Endothelial cell of umbilical vein (primary cell): Measurements from ENCODE around the gene XIRP2.

Source experiments
- EZH2 ChIP-seq: IDR thresholded peaks from 2 replicates; pipeline ENCODE4 v1.6.1; 2012; ENCODE audit warnings: borderline replicate concordance, low read depth, mild to moderate bottlenecking, moderate library complexity, low read length, inconsistent platforms; ENCODE audit not compliant: severe bottlenecking
- FOS ChIP-seq: IDR thresholded peaks from 2 replicates; pipeline ENCODE4 v1.6.1; 2011; ENCODE audit warnings: mild to moderate bottlenecking, low read length, moderate library complexity, borderline replicate concordance; ENCODE audit not compliant: insufficient read depth
- JUN ChIP-seq: IDR thresholded peaks from 2 replicates; pipeline ENCODE4 v1.6.1; 2011; ENCODE audit warnings: borderline replicate concordance, low read depth; ENCODE audit not compliant: insufficient read length, insufficient read depth
- POLR2A ChIP-seq: IDR thresholded peaks from 2 replicates; pipeline ENCODE4 v1.6.1; 2012; ENCODE audit warnings: low read depth, mild to moderate bottlenecking, control low read depth, low read length
- POLR2AphosphoS5 ChIP-seq: IDR thresholded peaks from 2 replicates; pipeline ENCODE4 v1.6.1; 2012; ENCODE audit warnings: low read depth, mild to moderate bottlenecking, control low read depth, low read length, moderate library complexity; ENCODE audit not compliant: insufficient read depth
- TF ChIP-seq, protein P1 (sequence below), 2 donors: IDR thresholded peaks; 1 replicate in 1 of 2; 2 replicates in 1 of 2; pipeline ENCODE4 v1.5.1; 2011; ENCODE audit warnings: low read length in 2 of 2, mild to moderate bottlenecking in 2 of 2, moderate library complexity in 2 of 2, control low read depth in 1 of 2, inconsistent platforms in 1 of 2, low read depth in 1 of 2; ENCODE audit not compliant: insufficient read depth in 1 of 2; ENCODE audit errors: extremely low read depth in 1 of 2
- TF ChIP-seq, protein P2 (sequence below): IDR thresholded peaks from 2 replicates; pipeline ENCODE4 v1.6.1; 2011; ENCODE audit not compliant: insufficient read depth, insufficient read length

DNA sequence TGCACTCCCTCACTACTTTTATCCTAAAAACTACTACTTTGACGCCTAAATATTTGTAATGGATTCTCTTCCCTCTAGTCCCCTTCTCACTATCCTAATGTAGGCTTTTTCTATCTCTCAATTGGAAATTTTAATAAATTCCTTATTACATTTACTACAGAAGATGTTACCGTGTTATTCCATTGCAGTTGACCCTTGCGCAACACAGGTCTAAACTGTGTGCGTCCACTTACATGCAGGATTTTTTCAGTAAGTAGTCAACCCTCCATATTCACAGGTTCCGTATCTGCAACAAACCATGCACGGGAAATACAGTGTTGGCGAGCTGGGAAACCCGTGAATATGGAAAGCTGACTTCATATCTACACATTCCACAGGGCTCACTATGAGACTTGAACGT is 239.8 kb downstream of the XIRP2 start:
- TF ChIP-seq, protein P1, sequence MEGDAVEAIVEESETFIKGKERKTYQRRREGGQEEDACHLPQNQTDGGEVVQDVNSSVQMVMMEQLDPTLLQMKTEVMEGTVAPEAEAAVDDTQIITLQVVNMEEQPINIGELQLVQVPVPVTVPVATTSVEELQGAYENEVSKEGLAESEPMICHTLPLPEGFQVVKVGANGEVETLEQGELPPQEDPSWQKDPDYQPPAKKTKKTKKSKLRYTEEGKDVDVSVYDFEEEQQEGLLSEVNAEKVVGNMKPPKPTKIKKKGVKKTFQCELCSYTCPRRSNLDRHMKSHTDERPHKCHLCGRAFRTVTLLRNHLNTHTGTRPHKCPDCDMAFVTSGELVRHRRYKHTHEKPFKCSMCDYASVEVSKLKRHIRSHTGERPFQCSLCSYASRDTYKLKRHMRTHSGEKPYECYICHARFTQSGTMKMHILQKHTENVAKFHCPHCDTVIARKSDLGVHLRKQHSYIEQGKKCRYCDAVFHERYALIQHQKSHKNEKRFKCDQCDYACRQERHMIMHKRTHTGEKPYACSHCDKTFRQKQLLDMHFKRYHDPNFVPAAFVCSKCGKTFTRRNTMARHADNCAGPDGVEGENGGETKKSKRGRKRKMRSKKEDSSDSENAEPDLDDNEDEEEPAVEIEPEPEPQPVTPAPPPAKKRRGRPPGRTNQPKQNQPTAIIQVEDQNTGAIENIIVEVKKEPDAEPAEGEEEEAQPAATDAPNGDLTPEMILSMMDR (IDR thresholded peaks at IDR 0.05; ENCODE audit: extremely low read depth in 1 of 2, insufficient read depth in 1 of 2, low read depth in 1 of 2, low read length in 2 of 2): no peak
- TF ChIP-seq JUN (no peak), POLR2A (no peak), POLR2AphosphoS5 (no peak), FOS (no peak), EZH2 (no peak)
- TF ChIP-seq, protein P2, sequence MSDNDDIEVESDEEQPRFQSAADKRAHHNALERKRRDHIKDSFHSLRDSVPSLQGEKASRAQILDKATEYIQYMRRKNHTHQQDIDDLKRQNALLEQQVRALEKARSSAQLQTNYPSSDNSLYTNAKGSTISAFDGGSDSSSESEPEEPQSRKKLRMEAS: no peak
